ENCODE results near the gene GNAI2.
"Not testable (repeated sequence)": the region's sequence is repeated elsewhere in the genome, so short reads cannot be mapped to it uniquely, and the experiment has no call there.

GNAI2 gene

GRCh38 chr3:50278123-50278879, 42.3 kb downstream of the GNAI2 start:
- DNase-seq (ENCODE audit: low read depth in 2 of 2): no peak

GRCh38 chr3:50278880-50279224, 42.8 kb downstream of the GNAI2 start, which contains the start of gene LSMEM2:
Gene LSMEM2, plus strand, starts transcription at chr3:50279087. Its CDS starts 27 bp downstream, at chr3:50279114.
- DNase-seq (ENCODE audit: low read depth in 2 of 2): no peak

GRCh38 chr3:50279255-50280016, 43.4 kb downstream of the GNAI2 start:
- DNase-seq (ENCODE audit: low read depth in 2 of 2): no peak

GRCh38 chr3:50284121-50284520, 48.1 kb downstream of the GNAI2 start:
- DNase-seq (ENCODE audit: low read depth in 2 of 2): not testable (repeated sequence)

GRCh38 chr3:50286322-50287227, 50.6 kb downstream of the GNAI2 start:
- DNase-seq (ENCODE audit: low read depth in 2 of 2): no peak

- no peak for DNase-seq (ENCODE audit: low read depth in 2 of 2)
These were observed 51.3 kb downstream of the GNAI2 start for GRCh38 chr3:50287262-50287661.

GRCh38 chr3:50288387-50289007, 52.5 kb downstream of the GNAI2 start:
- DNase-seq (ENCODE audit: low read depth in 2 of 2): no peak

- DNase-seq (ENCODE audit: low read depth in 2 of 2): no peak
These were observed 53.1 kb downstream of the GNAI2 start for GRCh38 chr3:50289130-50289529.

GRCh38 chr3:50290161-50290641, 54.2 kb downstream of the GNAI2 start:
- DNase-seq (ENCODE audit: low read depth in 2 of 2): no peak

- peak; percentile 86 to 93 for DNase-seq (ENCODE audit: low read depth in 2 of 2)
These were observed 56.4 kb downstream of the GNAI2 start, which contains the start of gene IFRD2 for GRCh38 chr3:50292159-50293078. Gene IFRD2, minus strand, starts transcription at chr3:50292429. Its CDS starts 155 bp downstream, at chr3:50292274.

GRCh38 chr3:50293079-50293801, 57.2 kb downstream of the GNAI2 start:
- no peak for DNase-seq (ENCODE audit: low read depth in 2 of 2)

GRCh38 chr3:50294089-50294488, 58.1 kb downstream of the GNAI2 start:
- no peak for DNase-seq (ENCODE audit: low read depth in 2 of 2)

- no peak for DNase-seq (ENCODE audit: low read depth in 2 of 2)
These were observed 58.7 kb downstream of the GNAI2 start for GRCh38 chr3:50294492-50295403.

- no peak for DNase-seq (ENCODE audit: low read depth in 2 of 2)
These were observed 59.8 kb downstream of the GNAI2 start for GRCh38 chr3:50295553-50296431.

- no peak for DNase-seq (ENCODE audit: low read depth in 2 of 2)
These were observed 60.8 kb downstream of the GNAI2 start for GRCh38 chr3:50296721-50297383.

- DNase-seq (ENCODE audit: low read depth in 2 of 2): no peak
These were observed 61.4 kb downstream of the GNAI2 start for GRCh38 chr3:50297384-50297775.

All from activated CD4-positive, alpha-beta T cell treated with anti-CD3 and anti-CD28 coated beads for 24 hours (primary cell).